ENCODE measurements around the gene PQBP1.
A peak's percentile ranks its signal among the peaks of the same experiment; 100 is the strongest.

PQBP1 gene

DNA sequence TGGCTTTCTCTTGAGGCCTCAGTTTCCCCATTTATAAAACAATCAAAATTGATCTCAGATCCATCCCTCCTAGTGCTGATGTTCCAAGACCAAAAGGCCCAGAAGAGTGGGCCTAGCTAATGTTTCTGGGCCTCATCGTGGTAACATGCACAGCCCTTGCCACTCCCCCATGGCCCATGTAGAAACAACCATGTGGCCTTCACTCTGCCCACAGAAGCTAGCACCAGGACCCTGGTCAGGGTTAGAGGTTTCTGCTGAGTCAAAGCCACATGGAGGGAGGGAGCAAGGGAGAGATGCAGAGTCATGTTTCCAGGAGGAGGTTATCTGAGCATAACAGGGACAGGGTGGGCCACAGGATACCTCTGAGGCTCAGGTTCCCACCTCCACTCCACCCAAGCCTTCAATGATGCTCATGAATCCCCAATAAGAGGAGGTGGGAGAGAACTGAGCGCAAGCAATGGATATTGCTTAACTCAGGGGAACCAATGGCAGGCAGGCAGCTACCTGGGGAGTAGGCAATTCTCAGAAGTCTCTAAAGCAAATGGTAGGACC is 42.8 kb downstream of the PQBP1 start:
- no peak for DNase-seq
- peaks cover 38% of the 10 kb centered on the region for H3K36me3 Mint-ChIP-seq
- CTCF ChIA-PET: interaction anchor here (1.0 to 1.9 kb wide), 2 partner anchors 28 to 49 kb away, joined by 6 to 7 read pairs; no protein-coding TSS in a partner anchor
- H3K27ac Mint-ChIP-seq: peak overlapping the region; percentile 98
- H3K9me3 Mint-ChIP-seq: no peaks in the 10 kb centered on the region
- H3K4me1 Mint-ChIP-seq: peaks cover 87% of the 10 kb centered on the region
- H3K4me3 Mint-ChIP-seq: peak overlapping the region; percentile 57
- no peaks in the 10 kb centered on the region for H3K27me3 Mint-ChIP-seq

DNA sequence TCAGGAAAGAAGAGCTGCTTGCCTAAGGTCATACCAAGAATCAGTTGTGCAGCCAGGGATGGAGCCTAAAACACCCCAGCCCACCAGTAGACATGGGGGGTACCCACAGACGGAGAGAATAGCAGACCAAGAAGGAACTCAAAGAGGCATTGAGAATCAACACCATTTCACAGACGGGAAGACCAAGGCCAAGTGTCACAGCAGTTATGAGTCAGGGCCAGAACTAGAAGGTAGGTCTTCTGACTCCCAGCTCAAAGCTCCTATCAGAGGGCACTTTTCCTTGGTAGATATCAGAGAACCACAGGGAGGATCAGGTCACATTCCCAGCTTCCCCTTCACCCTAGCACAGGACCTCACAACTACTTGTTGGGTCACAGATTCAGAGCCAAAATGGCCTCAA is 45.2 kb downstream of the PQBP1 start:
- peak overlapping the region; percentile 87 for H3K27ac Mint-ChIP-seq
- peaks cover 81% of the 10 kb centered on the region for H3K4me1 Mint-ChIP-seq
- no peak for DNase-seq
- CTCF ChIA-PET: interaction anchor here (1.3 to 1.6 kb wide), 2 partner anchors 31 to 141 kb away, joined by 3 to 7 read pairs; partner anchors contain the start of genes HDAC6 and SLC35A2
- H3K9me3 Mint-ChIP-seq: no peaks in the 10 kb centered on the region
- peaks cover 33% of the 10 kb centered on the region for H3K36me3 Mint-ChIP-seq
- H3K27me3 Mint-ChIP-seq: no peaks in the 10 kb centered on the region
- H3K4me3 Mint-ChIP-seq: no peak overlapping the region

DNA sequence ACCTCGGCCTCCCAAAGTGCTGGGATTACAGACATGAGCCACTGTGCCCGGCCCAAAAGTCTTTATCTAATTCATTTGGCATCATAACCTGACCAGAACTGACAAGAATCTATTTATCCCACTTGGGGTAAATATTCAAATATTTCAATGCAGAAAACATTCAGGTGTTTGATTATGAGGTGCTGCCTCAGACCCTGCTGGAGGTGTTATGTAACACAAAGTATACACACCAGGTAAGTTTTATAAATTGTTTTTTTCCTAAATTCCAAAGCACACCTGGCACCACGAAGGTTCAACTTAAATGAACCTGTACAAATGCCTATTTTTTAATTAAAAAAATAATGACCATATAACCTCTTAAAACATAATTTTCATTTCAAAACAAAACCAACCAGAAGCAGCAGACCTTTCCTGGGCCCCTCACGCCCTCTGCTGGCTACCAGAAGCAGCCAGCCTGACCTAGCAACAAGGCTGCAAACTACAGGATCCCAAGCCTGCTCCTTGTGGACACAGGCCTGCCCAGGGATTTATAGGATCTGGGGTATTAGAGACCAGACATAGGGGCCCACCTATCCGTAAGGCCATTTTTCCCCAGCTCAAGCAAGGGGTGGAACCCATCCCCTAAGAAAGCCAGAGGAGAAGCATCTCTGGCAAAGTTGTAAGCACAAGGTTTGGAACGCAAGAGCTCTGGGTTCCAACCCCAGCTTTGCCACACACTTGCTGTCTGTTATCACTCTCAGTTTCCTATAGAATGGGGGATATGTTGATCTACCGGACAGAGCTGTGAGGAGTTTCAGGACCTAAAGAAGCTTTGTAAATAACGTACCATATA is 48.0 kb downstream of the PQBP1 start:
- no peaks in the 10 kb centered on the region for H3K27me3 Mint-ChIP-seq
- peaks cover 60% of the 10 kb centered on the region for H3K4me1 Mint-ChIP-seq
- CTCF ChIA-PET: interaction anchor here (0.7 to 3.4 kb wide), 10 partner anchors 9 to 315 kb away, joined by 3 to 9 read pairs (median 4); partner anchors contain the start of genes OTUD5 and TIMM17B
- no peak overlapping the region for H3K4me3 Mint-ChIP-seq
- H3K36me3 Mint-ChIP-seq: peaks cover 28% of the 10 kb centered on the region
- no peaks in the 10 kb centered on the region for H3K9me3 Mint-ChIP-seq
- peak overlapping the region; percentile 64 for H3K27ac Mint-ChIP-seq
- DNase-seq: peak; percentile 66

DNA sequence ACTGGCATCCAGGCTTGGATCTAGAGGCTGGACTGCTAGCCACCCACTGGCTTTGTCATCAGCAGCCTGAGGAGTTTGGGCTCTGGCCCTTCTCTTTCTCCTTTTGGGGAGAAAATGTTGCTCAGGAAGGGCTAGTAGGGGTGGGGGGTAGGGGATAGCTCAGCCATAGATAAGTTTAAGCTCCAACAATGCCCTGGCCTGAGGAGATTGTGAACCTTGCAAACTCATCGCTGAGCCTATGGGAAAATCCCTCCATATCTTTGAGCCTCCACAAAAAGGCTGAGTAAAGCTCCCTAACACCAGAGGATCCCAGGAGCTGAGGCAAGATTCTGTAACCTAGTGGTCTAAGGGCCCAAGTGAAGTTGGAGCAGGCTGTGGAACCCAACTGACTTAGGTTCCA is 50.9 kb downstream of the PQBP1 start:
- Mint-ChIP-seq H3K27me3 (no peaks in the 10 kb centered on the region), H3K4me1 (peaks cover 56% of the 10 kb centered on the region), H3K9me3 (no peaks in the 10 kb centered on the region), H3K4me3 (no peak overlapping the region), H3K27ac (peak overlapping the region; percentile 11), H3K36me3 (peaks cover 9% of the 10 kb centered on the region)
- DNase-seq: no peak
- CTCF ChIA-PET: no interaction called here
